Endothelial cell (in vitro differentiated cells): Measurements from ENCODE around the gene MTERF4. TPM values are rescaled to one million over a fixed set of nuclear protein-coding genes. Genes with fewer than 3 reads are reported as not detected.
A peak's percentile ranks its signal among the peaks of the same experiment; 100 is the strongest.

ENCODE experiments used
- DNase-seq: peaks from one replicate; pipeline ENCODE4 v3.0.0; 2021; ENCODE audit warnings: low spot score
- H3K27ac Mint-ChIP-seq: one replicate; pipeline ENCODE4 v1.8.0; 2021; ENCODE audit warnings: mixed read lengths, inconsistent platforms; ENCODE audit not compliant: unreplicated experiment
- H3K27me3 Mint-ChIP-seq: one replicate; pipeline ENCODE4 v1.8.0; 2021; ENCODE audit warnings: mild to moderate bottlenecking, moderate library complexity, mixed read lengths, inconsistent platforms; ENCODE audit not compliant: unreplicated experiment
- H3K36me3 Mint-ChIP-seq: one replicate; pipeline ENCODE4 v1.8.0; 2021; ENCODE audit warnings: mild to moderate bottlenecking, low read depth, mixed read lengths, inconsistent platforms; ENCODE audit not compliant: unreplicated experiment
- H3K4me1 Mint-ChIP-seq: one replicate; pipeline ENCODE4 v1.8.0; 2021; ENCODE audit warnings: mild to moderate bottlenecking, mixed read lengths, inconsistent platforms; ENCODE audit not compliant: unreplicated experiment
- H3K4me3 Mint-ChIP-seq: one replicate; pipeline ENCODE4 v1.8.0; 2021; ENCODE audit warnings: mild to moderate bottlenecking, mixed read lengths, inconsistent platforms; ENCODE audit not compliant: unreplicated experiment
- H3K9me3 Mint-ChIP-seq: one replicate; pipeline ENCODE4 v1.8.0; 2021; ENCODE audit warnings: mixed read lengths, inconsistent platforms; ENCODE audit not compliant: unreplicated experiment
- CTCF ChIP-seq: fragments of 200-600 bp; sonication (generic); IDR thresholded peaks from one replicate; pipeline ENCODE4 v1.5.0; 2021; ENCODE audit warnings: antibody characterized with exemption; ENCODE audit not compliant: unreplicated experiment
- total RNA-seq: library from RNA; stranded (reverse); fragmentation: NEBNext Ultra II Directional; extraction: Animal tissue kit (Norgen Biotek cat#: 25700); gene quantifications from one replicate; pipeline ENCODE4 v1.2.1, GENCODE V29; 2021; ENCODE audit not compliant: unreplicated experiment

Gene MTERF4
- total RNA-seq, 1 donor from 2014 or later: 82.4 TPM

DNA sequence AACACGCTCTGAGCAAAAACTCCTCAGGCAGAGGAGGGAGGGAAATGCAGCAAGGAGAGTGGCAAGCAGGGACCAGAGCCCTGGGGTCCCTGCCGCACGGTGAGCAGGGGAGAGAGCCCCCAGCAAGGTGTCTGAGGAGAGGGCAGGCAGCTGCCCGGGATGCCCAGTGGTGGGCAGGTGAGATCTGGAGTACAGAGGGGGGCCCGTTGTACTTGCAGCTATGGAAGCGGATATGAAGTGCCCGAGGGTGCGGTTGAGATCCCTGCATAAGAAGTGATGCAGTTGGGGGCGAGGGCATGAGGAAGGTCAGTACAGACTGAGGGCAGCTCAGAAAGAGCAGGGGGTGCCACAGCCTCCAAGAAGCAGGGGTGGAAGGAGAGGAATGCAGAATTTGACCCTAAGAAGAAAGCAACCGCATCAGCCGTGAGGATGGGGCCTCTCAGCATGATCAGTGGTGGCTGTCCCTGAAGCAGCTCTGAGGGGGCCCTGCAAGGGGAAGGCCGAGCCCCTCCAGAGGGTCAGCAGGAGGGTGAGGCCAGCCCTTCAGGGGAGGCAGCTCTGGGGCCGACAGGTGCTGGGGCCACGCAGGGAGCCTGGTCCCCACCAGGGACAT is 29.4 kb downstream of the MTERF4 start:
- H3K4me1 Mint-ChIP-seq: no peaks in the 10 kb centered on the region
- H3K27me3 Mint-ChIP-seq: peaks cover 7% of the 10 kb centered on the region
- H3K27ac Mint-ChIP-seq: peak overlapping the region; percentile 64
- no peak for DNase-seq
- H3K4me3 Mint-ChIP-seq: no peak overlapping the region
- peaks cover 9% of the 10 kb centered on the region for H3K36me3 Mint-ChIP-seq
- H3K9me3 Mint-ChIP-seq: no peaks in the 10 kb centered on the region
- no peak for TF ChIP-seq CTCF

DNA sequence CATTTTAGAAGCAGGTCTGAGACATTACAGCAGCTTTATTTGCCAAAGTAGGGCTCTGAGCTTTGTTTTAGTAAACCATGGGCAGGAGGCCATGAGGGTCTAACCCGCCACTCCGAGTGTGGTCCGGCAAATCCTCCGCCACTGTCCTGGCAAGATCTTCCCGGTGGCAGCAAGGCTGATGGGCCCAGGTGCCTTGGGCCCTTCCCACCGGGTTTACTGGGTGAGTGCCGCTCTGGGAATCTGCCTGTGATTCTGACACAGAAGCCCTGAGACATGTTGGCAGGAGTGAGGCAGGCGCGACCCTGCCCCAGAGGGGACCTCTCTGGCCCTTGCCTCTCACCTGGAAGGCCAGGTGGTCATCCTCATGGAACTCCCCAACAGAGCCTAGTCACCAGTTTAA is 29.9 kb downstream of the MTERF4 start:
- H3K4me3 Mint-ChIP-seq: no peak overlapping the region
- no peak for DNase-seq
- H3K27me3 Mint-ChIP-seq: peaks cover 8% of the 10 kb centered on the region
- no peaks in the 10 kb centered on the region for H3K4me1 Mint-ChIP-seq
- TF ChIP-seq CTCF: no peak
- H3K9me3 Mint-ChIP-seq: no peaks in the 10 kb centered on the region
- peak overlapping the region; percentile 64 for H3K27ac Mint-ChIP-seq
- peaks cover 9% of the 10 kb centered on the region for H3K36me3 Mint-ChIP-seq

GRCh38 chr2:241071677-241072111 is 30.4 kb downstream of the MTERF4 start:
- H3K9me3 Mint-ChIP-seq: no peaks in the 10 kb centered on the region
- no peak overlapping the region for H3K27ac Mint-ChIP-seq
- no peak for TF ChIP-seq CTCF
- no peak overlapping the region for H3K4me3 Mint-ChIP-seq
- H3K27me3 Mint-ChIP-seq: peaks cover 8% of the 10 kb centered on the region
- no peak for DNase-seq
- H3K36me3 Mint-ChIP-seq: peaks cover 9% of the 10 kb centered on the region
- H3K4me1 Mint-ChIP-seq: no peaks in the 10 kb centered on the region

DNA sequence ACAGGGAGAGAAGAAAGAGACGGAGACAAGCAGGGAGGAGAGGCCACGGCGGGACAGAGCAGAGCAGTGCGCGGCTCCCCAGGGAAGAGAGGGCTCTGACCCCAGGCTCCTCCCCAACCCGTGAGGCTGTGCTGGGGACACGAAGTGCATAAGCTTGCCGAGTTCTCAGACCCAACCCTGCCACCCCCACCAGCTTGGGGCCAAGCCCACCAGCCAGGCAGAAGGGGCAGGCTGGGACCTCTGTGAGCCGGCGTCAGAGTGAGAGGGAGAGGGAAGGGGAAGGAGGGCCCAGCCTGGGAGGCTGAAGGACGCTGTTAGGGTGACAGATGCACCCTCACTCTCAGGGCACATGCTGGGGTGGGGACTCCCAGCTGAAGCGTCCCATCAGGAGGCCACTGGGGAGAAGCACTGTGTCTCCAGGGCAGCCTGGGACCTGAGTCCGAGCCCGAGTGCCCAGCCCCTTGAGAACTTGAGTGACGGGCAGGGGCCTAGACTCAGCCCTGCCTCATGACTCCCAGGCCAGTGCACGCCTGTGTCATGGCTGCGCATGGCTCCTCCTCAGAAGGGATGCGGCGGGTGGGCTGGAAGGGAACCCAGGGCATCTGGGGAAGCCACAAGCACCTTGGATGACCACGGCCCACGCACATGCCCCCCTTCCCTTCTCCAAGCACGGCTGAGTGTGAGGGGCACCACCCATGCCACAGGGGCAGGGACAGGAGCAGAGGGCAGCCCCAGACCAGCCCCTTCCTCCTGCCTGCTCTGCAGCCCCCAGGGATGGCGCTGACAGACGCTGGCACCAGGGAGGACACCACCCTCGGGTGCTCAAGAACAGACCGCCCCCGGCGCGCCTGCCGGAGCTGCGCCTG is 31.0 kb downstream of the MTERF4 start:
- Mint-ChIP-seq H3K4me3 (no peak overlapping the region), H3K36me3 (peaks cover 9% of the 10 kb centered on the region), H3K4me1 (no peaks in the 10 kb centered on the region), H3K27ac (no peak overlapping the region), H3K27me3 (peaks cover 8% of the 10 kb centered on the region), H3K9me3 (no peaks in the 10 kb centered on the region)
- DNase-seq: no peak
- no peak for TF ChIP-seq CTCF

DNA sequence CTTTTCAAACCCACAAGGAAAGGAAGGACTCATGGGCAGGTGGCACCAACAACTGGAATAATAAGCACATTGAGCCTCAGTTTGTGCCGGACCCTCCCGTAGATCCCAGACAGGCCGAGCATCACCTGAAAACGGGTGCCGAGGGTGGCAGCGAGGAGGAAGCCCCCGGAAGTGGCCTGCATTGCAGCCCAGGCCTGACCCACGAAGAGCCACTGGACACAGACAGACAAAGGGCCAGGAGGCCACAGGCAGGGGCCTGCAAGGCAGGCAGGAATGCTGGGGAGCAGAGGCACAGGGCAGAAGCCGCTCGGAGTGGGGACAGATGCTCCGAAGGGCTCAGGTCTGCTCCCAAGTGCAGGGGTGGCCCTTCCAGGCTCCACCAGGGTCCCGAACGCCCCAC is 31.7 kb downstream of the MTERF4 start:
- DNase-seq: peak; percentile 3
- H3K9me3 Mint-ChIP-seq: no peaks in the 10 kb centered on the region
- H3K4me3 Mint-ChIP-seq: no peak overlapping the region
- peaks cover 7% of the 10 kb centered on the region for H3K36me3 Mint-ChIP-seq
- no peaks in the 10 kb centered on the region for H3K4me1 Mint-ChIP-seq
- H3K27ac Mint-ChIP-seq: no peak overlapping the region
- peaks cover 10% of the 10 kb centered on the region for H3K27me3 Mint-ChIP-seq
- no peak for TF ChIP-seq CTCF
